Uterus (tissue), 2 donors: Measurements from ENCODE around the gene CADM2.
A peak's percentile ranks its signal among the peaks of the same experiment; 100 is the strongest.

Experiments used
- CTCF ChIP-seq, 4 experiments: fragments of 200-600 bp in 2 of 4; fragments of 450-650 bp in 2 of 4; sonication (generic) in 2 of 4; IDR thresholded peaks; one replicate each; pipeline ENCODE4 v1.5.1; 2016 to 2019; ENCODE audit warnings: antibody characterized with exemption in 4 of 4, mild to moderate bottlenecking in 2 of 4, moderate library complexity in 1 of 4
- POLR2A ChIP-seq, 2 donors: fragments of 450-650 bp; IDR thresholded peaks; one replicate each; pipeline ENCODE4 v1.6.1; 2016; ENCODE audit warnings: antibody characterized with exemption in 2 of 2, mild to moderate bottlenecking in 1 of 2, moderate library complexity in 1 of 2

- peak in 3 of 4 experiments; percentile 11 to 34 (median 22) for TF ChIP-seq CTCF (IDR thresholded peaks at IDR 0.05)
- TF ChIP-seq POLR2A (IDR thresholded peaks at IDR 0.05), result peak; percentile 7 to 30
These were observed at the start of gene CADM2 for GRCh38 chr3:84958495-84959469.
